ENCODE results near the gene N4BP2L2. TPM values are rescaled to one million over a fixed set of nuclear protein-coding genes. Genes with fewer than 3 reads are reported as not detected.

The N4BP2L2 gene
- total and polyA plus RNA-seq, 2 donors (not counting 3 experiments of a cell fraction or from before 2014, with no cell fraction given), result 21.7 to 101 TPM

DNA sequence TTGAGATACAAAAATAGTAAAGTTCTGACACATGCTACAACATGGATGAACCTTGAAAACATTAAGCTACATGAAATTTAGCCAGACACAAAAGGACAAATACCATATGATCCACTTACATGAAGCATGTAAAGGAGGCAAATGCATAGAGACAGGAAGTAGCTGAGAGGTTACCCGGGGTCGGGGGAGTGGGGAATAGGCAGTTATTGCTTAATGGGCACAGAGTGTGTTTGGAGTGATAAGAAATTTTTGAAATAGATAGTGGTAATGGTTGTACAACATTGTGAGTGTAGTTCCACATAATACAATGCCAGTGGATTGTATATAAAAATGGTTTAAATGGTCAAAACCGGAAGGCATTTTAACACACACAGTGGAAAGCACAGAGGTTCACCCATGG is 115.0 kb downstream of the N4BP2L2 start:
- no peak overlapping the region for H3K9ac ChIP-seq (replicated peaks; ENCODE audit: extremely low read depth, insufficient read depth, low read length)
- H3K4me1 ChIP-seq (ENCODE audit: control insufficient read depth, extremely low read depth, insufficient read depth, low read length), result peaks cover 13% of the 10 kb centered on the region
- FAIRE-seq (peak; percentile 8), DNase-seq (ENCODE audit: low read depth, low spot score) (no peak)
- H2AFZ ChIP-seq (ENCODE audit: low read depth, low read length), result no peak overlapping the region
- POLR2A ChIA-PET, result interaction anchor here (0.6 kb wide), 1 partner anchor 107 kb away, joined by 5 read pairs; no protein-coding TSS in a partner anchor
- no peak overlapping the region for H3K27ac ChIP-seq (ENCODE audit: insufficient read depth, low read depth, low read length)
- intact Hi-C loops (cut with micrococcal nuclease), result loop anchor here (10.0 kb wide), 1 partner anchor 179 kb away; no protein-coding TSS in a partner anchor
- no peaks in the 10 kb centered on the region for H3K27me3 ChIP-seq (ENCODE audit: control insufficient read depth in 2 of 2, insufficient read depth in 2 of 2, low read length in 2 of 2)
- CTCF ChIA-PET, result interaction anchor here (0.5 to 1.2 kb wide), 2 partner anchors 28 to 514 kb away, joined by 3 to 5 read pairs; no protein-coding TSS in a partner anchor
- TF ChIP-seq POLR2A (IDR thresholded peaks at IDR 0.05; ENCODE audit: low read depth, low read length), result no peak
- TF ChIP-seq GATA2 (IDR thresholded peaks at IDR 0.05; ENCODE audit: insufficient read depth, insufficient read length, low read depth, low read length), result no peak
- H4K20me1 ChIP-seq (replicated peaks; ENCODE audit: control insufficient read depth, extremely low read depth, insufficient read depth, low read length), result no peaks in the 10 kb centered on the region
- no TSS peak for BruUV-seq (replicated peaks)
- H3K9me1 ChIP-seq (replicated peaks; ENCODE audit: control insufficient read depth, extremely low read depth, insufficient read depth, low read length), result no peaks in the 10 kb centered on the region
- no peaks in the 10 kb centered on the region for H3K9me3 ChIP-seq (replicated peaks; ENCODE audit: control insufficient read depth, insufficient read depth, low read length)
- no peak overlapping the region for H3K4me3 ChIP-seq (replicated peaks in 1 of 3; ENCODE audit: insufficient read depth in 1 of 3, low read depth in 1 of 3, low read length in 3 of 3)
- H3K36me3 ChIP-seq (ENCODE audit: control insufficient read depth in 2 of 2, extremely low read depth in 1 of 2, insufficient read depth in 2 of 2, low read length in 2 of 2), result no peaks in the 10 kb centered on the region
- H3K79me2 ChIP-seq (ENCODE audit: control insufficient read depth, insufficient read depth, low read length), result no peaks in the 10 kb centered on the region
- dilution Hi-C loops (cut with MboI; ENCODE audit: extremely low pct_ligation_motif_present, low sequenced_read_pairs), result no loop called here
- H3K4me2 ChIP-seq (ENCODE audit: insufficient read depth, low read length), result no peak overlapping the region

- Histone ChIP-seq H3K4me3 (replicated peaks in 1 of 3; ENCODE audit: insufficient read depth in 1 of 3, low read depth in 1 of 3, low read length in 3 of 3) (no peak overlapping the region), H3K4me2 (ENCODE audit: insufficient read depth, low read length) (no peak overlapping the region), H3K9me3 (replicated peaks; ENCODE audit: control insufficient read depth, insufficient read depth, low read length) (no peaks in the 10 kb centered on the region), H4K20me1 (replicated peaks; ENCODE audit: control insufficient read depth, extremely low read depth, insufficient read depth, low read length) (no peaks in the 10 kb centered on the region), H3K27me3 (ENCODE audit: control insufficient read depth in 2 of 2, insufficient read depth in 2 of 2, low read length in 2 of 2) (no peaks in the 10 kb centered on the region), H3K9me1 (replicated peaks; ENCODE audit: control insufficient read depth, extremely low read depth, insufficient read depth, low read length) (no peaks in the 10 kb centered on the region), H2AFZ (ENCODE audit: low read depth, low read length) (no peak overlapping the region), H3K4me1 (ENCODE audit: control insufficient read depth, extremely low read depth, insufficient read depth, low read length) (no peaks in the 10 kb centered on the region), H3K79me2 (ENCODE audit: control insufficient read depth, insufficient read depth, low read length) (no peaks in the 10 kb centered on the region), H3K9ac (replicated peaks; ENCODE audit: extremely low read depth, insufficient read depth, low read length) (no peak overlapping the region), H3K36me3 (ENCODE audit: control insufficient read depth in 2 of 2, extremely low read depth in 1 of 2, insufficient read depth in 2 of 2, low read length in 2 of 2) (no peaks in the 10 kb centered on the region), H3K27ac (ENCODE audit: insufficient read depth, low read depth, low read length) (no peak overlapping the region)
- dilution Hi-C loops (cut with MboI; ENCODE audit: extremely low pct_ligation_motif_present, low sequenced_read_pairs), result no loop called here
- POLR2A ChIA-PET, result no interaction called here
- no peak for TF ChIP-seq POLR2A (IDR thresholded peaks at IDR 0.05; ENCODE audit: low read depth, low read length)
- no peak for TF ChIP-seq FOS (IDR thresholded peaks at IDR 0.05; ENCODE audit: borderline replicate concordance, insufficient read depth, low read length)
- TF ChIP-seq JUN (IDR thresholded peaks at IDR 0.05; ENCODE audit: borderline replicate concordance, insufficient read depth, insufficient read length, low read depth), result no peak
- no peak for TF ChIP-seq CTCF (IDR thresholded peaks at IDR 0.05; ENCODE audit: extremely low read depth in 1 of 2, insufficient read depth in 1 of 2, low read depth in 1 of 2, low read length in 2 of 2)
- FAIRE-seq (no peak), DNase-seq (ENCODE audit: low read depth, low spot score) (no peak)
- BruUV-seq (replicated peaks), result no TSS peak
- intact Hi-C loops (cut with micrococcal nuclease), result loop anchor here (10.0 kb wide), 1 partner anchor 175 kb away; no protein-coding TSS in a partner anchor
- CTCF ChIA-PET, result no interaction called here
These were observed 118.7 kb downstream of the N4BP2L2 start for GRCh38 chr13:32419862-32420261.
